NCI-H345 treated with DMSO at 0.1 percent for 48 hours (cell line): ENCODE data around the gene LIPK.

Experiments
- DNase-seq: peaks from one replicate; lab custom pipeline; 2025; ENCODE audit not compliant: unreplicated experiment; lab: John Stamatoyannopoulos, UW

Gene LIPK

GRCh38 chr10:88783724-88784123 lies 77.7 kb downstream of the LIPK start:
- DNase-seq, result no peak

DNA sequence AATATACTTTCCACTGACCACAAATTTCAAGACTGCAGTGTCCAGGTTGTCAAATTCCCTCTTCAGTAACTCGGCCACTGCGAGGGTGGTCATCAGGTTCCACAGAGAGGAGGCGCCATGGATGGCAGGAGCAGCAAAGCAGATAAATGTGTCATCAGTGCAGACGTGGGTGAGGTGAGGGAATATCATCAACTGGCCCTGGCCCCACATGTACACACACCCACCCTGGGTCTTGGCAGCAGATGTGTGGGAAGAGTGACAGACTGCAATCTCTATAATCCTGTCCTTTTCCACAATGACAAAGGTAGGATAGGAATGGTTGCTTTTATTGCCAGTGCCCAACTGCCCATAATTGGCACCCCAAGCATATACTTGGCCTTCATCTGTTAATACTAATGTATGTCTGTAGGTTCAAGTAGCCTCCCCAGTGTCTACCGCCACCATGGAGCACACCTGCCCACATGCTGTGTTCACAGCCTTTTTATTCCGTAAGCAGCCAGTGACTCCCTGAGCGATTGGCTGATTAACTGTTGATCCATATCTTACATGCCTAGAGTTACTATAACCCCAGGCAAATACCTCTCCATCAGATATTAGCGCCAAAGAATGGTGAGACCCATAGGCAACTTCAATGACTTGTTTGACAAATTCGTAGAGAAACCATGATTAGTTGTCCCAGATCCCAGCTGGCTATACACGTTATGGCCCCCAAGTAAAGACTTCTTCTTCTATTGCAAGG lies 80.2 kb downstream of the LIPK start:
- no peak for DNase-seq

DNA sequence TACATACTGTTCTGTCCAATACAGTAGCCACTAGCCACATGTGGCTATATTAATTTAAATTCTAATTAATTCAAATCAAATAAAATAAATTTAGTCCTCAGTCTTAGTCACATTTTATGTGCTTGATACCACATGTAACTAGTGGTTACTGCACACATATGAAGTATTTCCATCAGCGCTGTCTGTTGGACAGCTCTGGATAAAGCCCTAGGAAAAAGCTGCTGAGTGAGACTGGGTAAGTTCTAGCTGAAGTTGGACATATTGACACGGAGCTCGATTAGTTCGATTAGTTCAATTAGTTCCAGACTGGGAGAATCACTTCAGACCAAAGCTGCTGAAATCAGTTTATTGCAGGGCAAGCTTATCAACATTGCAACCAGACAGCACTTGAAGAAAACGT lies 81.4 kb downstream of the LIPK start:
- no peak for DNase-seq

DNA sequence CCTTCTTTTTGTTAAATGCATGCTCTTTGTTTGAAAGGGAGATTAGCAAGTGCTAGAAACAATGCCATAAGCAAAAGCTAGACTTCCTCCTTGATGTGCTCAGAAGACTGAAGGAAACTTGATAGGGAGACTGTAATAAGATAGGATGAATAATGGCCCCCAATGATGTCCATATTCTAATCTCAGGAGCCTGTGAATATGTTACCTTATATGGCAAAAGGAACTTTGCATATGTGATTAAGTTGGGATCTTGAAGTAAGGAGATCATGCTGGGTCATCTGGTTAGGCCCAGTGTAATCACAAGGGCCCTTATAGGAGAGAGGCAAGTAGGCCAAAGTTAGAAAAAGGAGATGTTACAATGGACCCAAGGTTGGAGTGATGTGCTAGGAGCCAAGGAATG lies 82.9 kb downstream of the LIPK start:
- no peak for DNase-seq

- no peak for DNase-seq
These were observed 85.9 kb downstream of the LIPK start for GRCh38 chr10:88791924-88792323.

GRCh38 chr10:88792661-88793060 lies 86.6 kb downstream of the LIPK start:
- no peak for DNase-seq

GRCh38 chr10:88793712-88794299 lies 87.8 kb downstream of the LIPK start:
- no peak for DNase-seq

- DNase-seq, result no peak
These were observed 88.7 kb downstream of the LIPK start for GRCh38 chr10:88794731-88795130.

DNA sequence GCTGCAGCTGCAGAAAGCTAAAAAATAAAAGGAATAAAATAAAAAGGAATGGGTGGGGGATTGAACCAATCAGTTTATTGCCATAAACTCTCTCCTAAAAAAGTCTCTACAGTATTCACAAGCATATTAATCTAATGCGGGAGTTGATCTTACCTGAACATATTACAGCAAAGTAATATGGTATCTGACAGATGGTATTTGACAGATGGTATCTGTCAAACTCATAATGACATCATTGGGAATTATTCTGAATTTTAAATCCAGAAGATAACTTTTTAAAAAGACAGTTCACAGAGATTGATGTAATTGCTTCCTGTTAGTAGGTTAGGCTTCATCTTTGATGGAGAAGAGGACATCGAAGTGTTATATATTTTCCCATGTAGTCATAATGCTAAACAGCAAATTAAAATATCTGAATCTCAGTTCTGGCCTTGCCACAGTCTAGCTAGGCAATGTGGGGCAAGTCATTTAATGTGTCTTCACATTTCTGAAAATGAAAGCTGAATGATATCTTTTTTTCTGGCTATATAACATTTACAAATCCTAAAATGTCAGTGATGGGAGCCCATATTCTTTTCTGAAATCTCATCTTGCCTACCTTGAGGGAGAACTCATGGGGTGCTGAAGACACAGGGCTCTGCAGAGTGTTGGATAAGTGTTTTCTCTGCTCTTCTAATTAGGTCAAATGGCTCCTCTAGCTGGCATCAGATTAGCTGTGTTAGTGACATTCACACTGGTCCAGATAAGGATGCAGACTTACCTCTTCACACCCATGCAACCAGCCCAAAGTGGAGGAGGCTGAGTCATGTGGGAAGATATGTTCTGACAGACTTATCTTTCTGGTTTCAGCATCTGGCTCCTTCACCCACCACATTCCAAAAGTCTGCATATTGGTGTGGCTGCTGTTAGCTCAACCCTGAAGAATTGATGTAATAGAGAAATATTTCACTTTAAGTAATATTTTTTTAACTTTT lies 94.4 kb downstream of the LIPK start:
- DNase-seq, result no peak
